Prostate gland (tissue), 2 donors: ENCODE measurements around the gene HRH4. TPM values are rescaled to one million over a fixed set of nuclear protein-coding genes. Genes with fewer than 3 reads are reported as not detected.

ENCODE experiments used
- DNase-seq: peaks from one replicate; pipeline ENCODE4 v3.0.0-alpha.2; 2019; ENCODE audit warnings: low spot score
- H3K27ac ChIP-seq, 2 donors: fragments of 200-600 bp; sonication (generic); 2 replicates each; pipeline ENCODE4 v1.5.1; 2017 to 2019
- H3K27me3 ChIP-seq: fragments of 200-600 bp; sonication (generic); replicated peaks from 2 replicates; pipeline ENCODE4 v1.5.1; 2019; ENCODE audit not compliant: insufficient read depth
- H3K36me3 ChIP-seq, 2 donors: fragments of 200-600 bp; sonication (generic); 1 replicate in 1 of 2; 2 replicates in 1 of 2; pipeline versions ENCODE4 v1.5.1 to v1.8.1; 2017 to 2019
- H3K4me1 ChIP-seq: fragments of 200-600 bp; sonication (generic); replicated peaks from 2 replicates; pipeline ENCODE4 v1.5.1; 2019
- H3K4me3 ChIP-seq, 2 donors: fragments of 200-600 bp; sonication (generic); 2 replicates each; pipeline ENCODE4 v1.5.1; 2017 to 2019
- H3K9me3 ChIP-seq: fragments of 200-600 bp; sonication (generic); 2 replicates; pipeline ENCODE4 v1.5.1; 2017
- POLR2A ChIP-seq: fragments of 450-650 bp; IDR thresholded peaks from one replicate; pipeline ENCODE4 v1.6.1; 2016; ENCODE audit warnings: antibody characterized with exemption, mild to moderate bottlenecking
- POLR2AphosphoS5 ChIP-seq: sonication (generic); formaldehyde crosslinking; IDR thresholded peaks from one replicate; pipeline ENCODE4 v1.6.1; 2017; ENCODE audit warnings: antibody characterized with exemption
- WGBS: methylation state at CpG from one replicate; pipeline ENCODE4 v1.1.5; 2018; 5-methylcytosine and 5-hydroxymethylcytosine counted together
- intact Hi-C: fragments of 100-400 bp; cut with DNase I; formaldehyde crosslinking; loops from one replicate; pipeline ENCODE4 v1.14.2; 2022
- small RNA-seq, 2 donors: library from RNA; depleted of rRNA; stranded (forward); fragments of <200 nt; gene quantifications; one replicate each; pipeline ENCODE3, GENCODE V24; 2016
- total RNA-seq, 2 donors: library from RNA; depleted of rRNA; stranded (reverse); fragments of >200 nt; gene quantifications; one replicate each; pipeline ENCODE4 v1.1.0, GENCODE V29; 2016
- TF ChIP-seq, protein P1 (sequence below), 4 experiments: fragments of 200-600 bp in 2 of 4; fragments of 450-650 bp in 2 of 4; sonication (generic) in 2 of 4; IDR thresholded peaks; 1 replicate in 3 of 4; 2 replicates in 1 of 4; pipeline ENCODE4 v1.5.1; 2016 to 2019; ENCODE audit warnings: antibody characterized with exemption in 4 of 4, mild to moderate bottlenecking in 2 of 4, moderate library complexity in 2 of 4

Gene HRH4
- total RNA-seq, 2 donors from 2014 or later = not detected

DNA sequence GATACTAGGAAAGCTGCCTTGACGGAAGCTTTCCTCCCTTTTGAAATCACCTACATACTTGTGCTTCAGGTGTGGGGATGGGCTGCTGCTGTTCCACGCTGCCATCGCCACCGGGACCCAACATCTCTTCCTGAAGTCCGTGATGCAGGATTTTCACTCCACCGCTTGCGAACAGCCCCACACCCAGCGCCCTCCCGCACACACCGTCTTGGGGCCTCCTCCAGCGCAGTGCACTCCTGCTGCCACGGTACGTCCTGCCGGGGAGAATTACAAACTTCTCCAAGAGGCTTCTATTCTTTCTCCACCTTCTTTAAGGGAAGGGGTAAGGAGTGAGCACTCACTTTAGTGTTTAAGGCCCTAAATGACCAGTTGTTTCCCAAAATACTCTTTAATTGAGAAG lies 58.2 kb downstream of the HRH4 start:
- Histone ChIP-seq H3K27ac (no peak overlapping the region), H3K27me3 (no peaks in the 10 kb centered on the region), H3K36me3 (no peaks in the 10 kb centered on the region), H3K4me1 (no peaks in the 10 kb centered on the region), H3K4me3 (no peak overlapping the region), H3K9me3 (no peaks in the 10 kb centered on the region)
- DNase-seq = no peak
- TF ChIP-seq POLR2A = no peak
- TF ChIP-seq, protein P1, sequence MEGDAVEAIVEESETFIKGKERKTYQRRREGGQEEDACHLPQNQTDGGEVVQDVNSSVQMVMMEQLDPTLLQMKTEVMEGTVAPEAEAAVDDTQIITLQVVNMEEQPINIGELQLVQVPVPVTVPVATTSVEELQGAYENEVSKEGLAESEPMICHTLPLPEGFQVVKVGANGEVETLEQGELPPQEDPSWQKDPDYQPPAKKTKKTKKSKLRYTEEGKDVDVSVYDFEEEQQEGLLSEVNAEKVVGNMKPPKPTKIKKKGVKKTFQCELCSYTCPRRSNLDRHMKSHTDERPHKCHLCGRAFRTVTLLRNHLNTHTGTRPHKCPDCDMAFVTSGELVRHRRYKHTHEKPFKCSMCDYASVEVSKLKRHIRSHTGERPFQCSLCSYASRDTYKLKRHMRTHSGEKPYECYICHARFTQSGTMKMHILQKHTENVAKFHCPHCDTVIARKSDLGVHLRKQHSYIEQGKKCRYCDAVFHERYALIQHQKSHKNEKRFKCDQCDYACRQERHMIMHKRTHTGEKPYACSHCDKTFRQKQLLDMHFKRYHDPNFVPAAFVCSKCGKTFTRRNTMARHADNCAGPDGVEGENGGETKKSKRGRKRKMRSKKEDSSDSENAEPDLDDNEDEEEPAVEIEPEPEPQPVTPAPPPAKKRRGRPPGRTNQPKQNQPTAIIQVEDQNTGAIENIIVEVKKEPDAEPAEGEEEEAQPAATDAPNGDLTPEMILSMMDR (IDR thresholded peaks at IDR 0.05) = no peak
- no peak for TF ChIP-seq POLR2AphosphoS5
- 91% methylated on average over 14 of the region's 14 CpGs for WGBS
- intact Hi-C loops = loop anchor here (10.0 kb wide), 1 partner anchor 46 kb away; no protein-coding TSS in a partner anchor

Small RNA genes lying within 50 kb of the gene (small RNA-seq; reads per million reads assigned to genes)
- gene RF00019 = 0 reads per million in 2 donors

Other genes with a start within 250 kb of the HRH4 start
- gene OSBPL1A, start 62.8 kb upstream of the HRH4 start, total RNA-seq = 10 to 100 TPM; 33.7 to 39.1 TPM
- 10 to 100 TPM; 24.8 to 46.7 TPM for gene IMPACT, start 34.0 kb upstream of the HRH4 start, total RNA-seq